HG02798 (cell line): ENCODE measurements around the gene DYRK1A.

Experiments
- ATAC-seq: cut with Tn5 transposase; IDR thresholded peaks from one replicate; pipeline ENCODE4 v1.9.1; 2021; ENCODE audit warnings: mild to moderate bottlenecking; ENCODE audit not compliant: unreplicated experiment, poor library complexity

DYRK1A gene

DNA sequence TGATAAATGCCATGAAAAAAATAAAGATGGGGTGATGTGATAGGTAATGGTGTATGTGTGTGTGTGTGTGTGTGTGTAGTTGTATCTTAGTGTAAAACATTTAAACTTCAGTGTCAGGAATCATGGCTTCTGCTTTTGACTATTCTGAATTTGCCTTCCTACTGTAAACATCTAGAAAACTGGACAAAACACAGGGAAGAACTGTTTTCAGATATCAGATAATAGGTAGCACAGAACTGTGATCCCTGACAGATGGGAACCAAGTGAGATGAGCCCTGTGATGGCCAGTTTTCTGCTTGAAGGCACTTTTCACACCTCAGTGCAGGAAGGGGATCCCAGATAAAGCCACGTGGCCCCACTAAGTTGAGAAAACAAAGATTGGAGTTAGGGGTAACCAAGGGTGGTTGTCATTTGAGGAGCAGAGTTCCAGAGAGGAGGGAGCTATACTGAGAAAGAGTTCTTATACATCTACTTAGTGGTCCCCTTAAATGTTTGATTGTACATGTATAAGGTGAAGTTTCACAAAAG, 17.3 kb downstream of the DYRK1A start:
- no peak for ATAC-seq

DNA sequence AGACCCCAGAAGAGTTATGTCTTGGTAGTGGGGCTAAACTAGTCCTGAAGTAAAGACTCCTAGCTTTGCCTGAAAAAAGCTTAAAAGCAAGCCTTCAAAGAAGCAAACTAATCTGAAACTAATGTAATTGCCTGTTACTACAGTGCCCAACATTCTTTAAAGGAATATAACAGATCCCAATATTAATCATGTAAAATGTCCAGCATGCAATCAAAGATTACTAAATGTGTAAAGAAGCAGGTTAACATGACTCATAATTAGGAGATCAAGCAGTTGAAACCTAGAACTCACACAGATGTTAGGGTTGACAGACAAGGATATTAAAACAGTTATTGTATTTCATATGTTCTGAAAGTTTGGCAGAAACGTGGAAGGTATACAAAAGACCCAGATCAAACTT, 17.8 kb downstream of the DYRK1A start:
- no peak for ATAC-seq

DNA sequence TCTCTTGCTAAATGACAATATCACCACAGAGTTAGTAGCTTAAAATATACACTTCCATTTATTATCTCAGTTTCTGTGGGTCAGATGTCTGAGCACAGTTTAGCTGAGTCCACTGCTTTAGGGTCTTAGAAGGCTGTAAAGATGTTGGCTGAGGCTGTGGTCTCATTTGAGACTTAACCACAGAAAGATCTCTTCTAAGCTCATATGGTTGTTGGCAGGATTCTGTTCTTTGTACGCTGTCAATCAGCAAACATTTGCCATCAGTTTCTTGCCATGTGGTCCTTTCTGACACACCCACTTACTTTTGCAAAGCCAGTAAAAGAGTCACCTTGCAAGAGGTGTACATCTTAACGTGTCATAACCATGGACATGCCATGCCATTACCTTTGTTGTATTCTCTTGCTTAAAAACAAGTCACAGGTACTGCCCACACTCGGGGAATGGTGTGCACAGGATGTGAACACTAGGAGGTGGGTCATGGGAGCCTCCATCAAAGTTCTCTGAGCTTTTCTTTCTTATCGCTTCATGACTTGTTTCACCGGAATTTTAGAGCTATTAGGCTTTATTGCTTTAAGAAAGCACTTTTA, 18.7 kb downstream of the DYRK1A start:
- ATAC-seq, result no peak

DNA sequence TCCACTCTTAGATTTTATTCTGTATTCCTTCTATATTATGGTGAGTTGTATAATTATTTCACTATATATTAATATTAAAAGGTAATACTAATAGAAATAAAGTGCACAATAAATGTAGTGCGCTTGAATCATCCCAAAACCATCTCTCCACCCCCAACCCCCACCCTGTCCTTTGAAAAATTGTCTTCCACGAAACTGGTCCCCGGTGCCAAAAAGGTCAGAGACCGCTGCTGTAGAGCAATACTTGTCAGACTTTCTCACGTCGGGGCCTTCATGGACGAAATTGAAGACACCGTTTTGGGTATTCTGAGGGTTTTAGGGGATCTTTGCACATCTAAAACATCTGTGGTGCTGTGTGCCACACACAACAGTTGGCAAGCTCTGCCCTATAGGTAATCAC, 19.6 kb downstream of the DYRK1A start:
- ATAC-seq, result no peak

DNA sequence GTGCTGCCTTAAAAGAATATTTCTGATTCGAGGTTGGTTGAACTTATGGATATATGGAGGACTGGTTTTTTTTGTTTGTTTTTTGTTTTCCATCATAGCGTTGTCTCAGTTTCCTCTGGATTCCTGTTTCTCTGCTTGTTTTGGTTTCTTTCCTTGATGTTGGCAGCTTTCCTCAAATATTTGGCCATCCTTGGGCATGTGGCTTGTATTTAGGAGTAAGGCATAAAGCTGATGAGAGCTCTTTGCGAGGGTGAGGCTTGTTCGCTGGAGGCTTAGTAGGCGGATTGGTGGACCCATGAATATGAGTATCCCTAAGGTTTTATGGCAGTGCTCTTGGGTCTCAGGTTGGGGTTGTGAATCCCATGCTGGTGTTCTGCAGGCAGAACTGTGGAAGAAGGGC, 22.9 kb downstream of the DYRK1A start:
- ATAC-seq, result no peak

DNA sequence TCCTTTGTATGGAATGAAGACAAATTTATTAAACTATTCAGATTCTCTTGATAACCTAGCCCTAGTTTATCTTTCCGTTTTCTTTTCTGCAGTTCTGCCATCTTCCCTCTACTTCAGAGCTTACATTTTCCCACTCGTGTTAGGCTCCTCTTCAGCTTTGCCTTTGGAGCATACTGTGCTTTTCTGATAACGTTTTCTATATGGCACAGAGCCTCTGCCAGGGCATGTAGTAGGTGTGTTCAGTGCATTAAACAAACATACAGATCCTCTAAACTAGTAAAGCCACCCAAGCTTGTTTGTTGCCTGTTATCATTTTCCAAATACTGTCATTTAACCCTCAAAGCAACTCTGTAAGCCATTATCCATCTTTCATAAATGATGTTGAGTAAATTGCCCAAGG, 25.1 kb downstream of the DYRK1A start:
- no peak for ATAC-seq

DNA sequence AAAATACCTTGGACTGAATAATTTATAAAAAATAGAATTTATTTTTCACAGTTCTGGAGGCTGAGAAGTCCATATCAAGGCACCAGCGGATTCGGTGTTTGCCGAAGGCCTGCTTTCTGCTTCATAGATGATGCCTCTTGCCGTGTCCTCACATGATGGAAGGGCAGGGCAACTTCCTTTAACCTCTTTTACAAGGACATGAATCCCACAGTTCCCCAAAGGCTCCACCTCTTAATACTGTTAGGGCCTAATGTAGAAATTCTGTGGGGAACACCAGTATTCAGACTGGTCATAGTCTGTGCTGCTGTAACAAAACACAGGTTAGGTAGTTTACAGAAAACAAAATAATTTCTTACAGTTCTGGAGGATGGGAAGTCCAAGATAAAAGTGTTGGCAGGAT, 25.9 kb downstream of the DYRK1A start:
- no peak for ATAC-seq

DNA sequence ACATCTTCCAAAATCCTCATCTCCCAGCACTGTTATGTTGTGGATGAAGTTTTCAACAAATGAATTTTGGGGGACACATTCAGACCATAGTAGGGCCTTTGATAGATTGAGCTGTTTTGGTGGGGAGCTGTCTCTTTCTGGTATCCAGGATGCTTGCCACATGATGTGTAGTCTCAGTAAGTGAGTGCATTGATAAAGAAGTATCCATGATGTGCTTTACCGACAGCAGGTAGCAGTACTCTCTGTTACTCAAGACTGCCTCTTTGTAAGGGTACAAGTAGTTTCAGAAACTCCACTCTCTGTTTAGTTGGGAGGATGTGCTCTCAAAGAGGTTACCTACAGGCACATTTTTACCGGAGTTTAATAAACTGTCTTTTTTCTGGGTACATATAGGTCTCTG, 26.5 kb downstream of the DYRK1A start:
- no peak for ATAC-seq

DNA sequence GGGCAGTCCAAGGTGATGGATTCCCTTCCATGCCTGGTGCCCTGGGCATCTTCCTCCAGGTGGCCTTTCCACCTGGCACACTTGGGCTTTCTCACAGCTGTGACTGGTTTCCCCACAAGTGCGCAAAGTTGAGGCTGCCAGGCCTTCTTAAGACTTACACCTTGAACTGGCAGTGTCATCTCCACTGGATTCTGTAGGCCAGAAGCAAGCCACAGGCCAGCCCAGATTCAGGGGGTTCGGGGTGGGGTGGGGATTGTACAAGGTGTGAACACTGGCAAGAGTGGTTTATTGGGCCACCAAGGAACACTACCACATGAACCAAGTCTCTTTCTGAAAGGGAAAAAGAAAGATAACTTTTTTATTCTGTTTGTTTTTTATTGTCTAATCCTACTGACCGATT, 27.2 kb downstream of the DYRK1A start:
- no peak for ATAC-seq

DNA sequence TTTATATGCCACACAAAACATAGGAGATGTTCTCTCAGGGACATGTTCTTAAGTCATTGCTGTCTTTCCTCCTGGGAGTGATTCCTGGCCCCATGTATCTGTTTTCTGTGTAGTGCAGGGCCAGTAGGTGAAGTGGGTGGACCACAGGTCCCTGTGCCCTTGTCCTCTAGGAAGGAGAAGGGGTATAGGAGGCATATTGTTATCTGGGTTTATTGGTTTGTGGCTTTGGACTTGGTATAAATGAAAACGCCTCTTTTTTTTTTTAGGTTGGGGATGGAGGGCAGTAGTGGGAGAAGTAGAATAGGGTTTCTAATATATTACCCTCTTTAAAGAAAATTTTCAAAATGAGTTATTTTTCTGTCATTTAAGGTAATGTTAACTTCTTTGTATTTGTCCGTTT, 29.4 kb downstream of the DYRK1A start:
- ATAC-seq, result no peak

DNA sequence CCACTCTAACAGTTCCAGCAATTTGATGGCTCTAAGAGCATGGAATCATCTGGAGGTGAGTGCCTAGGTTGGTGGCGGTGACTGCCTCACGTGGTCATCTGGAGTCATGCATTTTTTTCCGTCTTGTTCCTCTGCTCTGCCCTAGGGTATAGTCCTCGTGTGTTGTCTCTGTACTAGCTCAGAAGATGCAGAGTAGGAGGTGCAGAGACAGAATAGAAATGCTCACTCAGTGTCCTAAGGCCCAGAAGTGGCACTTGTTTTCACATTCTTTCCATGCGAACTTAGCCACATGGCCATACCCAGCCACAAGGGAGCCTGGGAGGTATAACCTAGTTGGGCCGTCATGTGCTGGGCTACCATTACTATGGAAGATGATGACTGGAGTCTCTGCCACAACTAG, 30.3 kb downstream of the DYRK1A start:
- ATAC-seq, result no peak

DNA sequence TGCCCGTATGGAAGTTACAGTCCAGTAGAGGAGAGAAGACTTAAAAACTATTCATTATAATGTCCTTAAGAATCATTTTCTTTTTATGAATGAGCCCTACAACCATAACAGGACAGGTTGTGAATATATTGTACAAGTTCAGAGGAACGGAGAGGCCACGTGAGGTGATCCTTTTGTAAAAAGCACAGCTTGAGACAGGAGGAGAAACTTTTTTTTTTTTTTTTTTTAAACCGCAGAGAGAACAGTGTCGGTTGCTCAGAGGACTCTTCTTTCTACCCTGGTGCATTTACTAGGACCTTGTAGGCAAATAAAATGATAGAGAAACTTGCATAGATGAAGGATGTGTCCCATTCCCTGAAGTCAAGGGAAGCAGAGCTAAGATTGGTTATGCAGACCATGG, 32.1 kb downstream of the DYRK1A start:
- ATAC-seq, result no peak

DNA sequence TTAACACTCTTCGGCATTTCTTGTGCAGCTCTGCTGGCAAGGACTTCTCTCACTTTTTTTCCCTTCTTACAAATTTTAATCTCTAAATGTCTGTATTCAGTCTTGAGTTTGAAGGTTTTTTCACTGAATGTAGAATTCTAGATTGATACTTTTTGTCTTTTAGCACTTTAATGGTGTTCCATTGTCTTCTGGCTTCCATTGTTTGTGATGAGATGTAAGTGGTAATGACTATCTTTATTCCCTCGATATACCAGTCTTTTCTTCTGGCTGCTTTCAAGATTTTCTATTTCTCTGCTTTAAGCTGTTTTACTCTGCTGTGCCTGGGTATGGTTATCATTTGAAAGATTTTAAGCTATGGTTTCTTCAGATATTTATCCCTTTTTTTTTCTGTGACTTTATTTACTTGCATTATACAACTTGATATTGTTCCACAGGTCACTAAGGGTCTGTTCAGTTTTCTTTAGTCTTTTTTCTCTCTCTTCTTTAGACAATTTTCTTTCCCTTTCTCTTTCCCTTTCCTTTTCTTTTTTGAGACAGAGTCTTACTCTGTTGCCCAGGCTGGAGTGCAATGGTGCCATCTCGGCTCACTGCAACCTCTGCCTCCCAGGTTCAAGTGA, 35.8 kb downstream of the DYRK1A start:
- ATAC-seq, result no peak

DNA sequence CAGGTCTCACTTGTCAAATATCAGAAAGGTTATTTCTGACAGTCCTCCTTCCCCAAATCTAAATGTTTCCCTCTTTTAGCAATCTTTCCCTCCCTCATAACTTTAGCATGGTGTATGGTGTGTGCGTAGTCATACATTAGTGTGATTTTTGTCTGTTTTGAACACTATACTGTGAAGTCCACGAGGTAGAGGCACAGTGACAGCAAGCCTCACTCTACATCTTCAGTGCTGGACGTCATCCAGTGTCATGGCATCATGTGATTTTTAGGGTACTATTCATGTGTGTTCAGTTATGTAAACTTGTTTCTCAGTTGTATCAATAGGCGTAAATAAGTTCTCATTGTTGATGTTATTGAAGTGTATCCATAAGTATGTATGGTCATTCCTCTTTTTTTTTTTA, 39.1 kb downstream of the DYRK1A start:
- no peak for ATAC-seq

DNA sequence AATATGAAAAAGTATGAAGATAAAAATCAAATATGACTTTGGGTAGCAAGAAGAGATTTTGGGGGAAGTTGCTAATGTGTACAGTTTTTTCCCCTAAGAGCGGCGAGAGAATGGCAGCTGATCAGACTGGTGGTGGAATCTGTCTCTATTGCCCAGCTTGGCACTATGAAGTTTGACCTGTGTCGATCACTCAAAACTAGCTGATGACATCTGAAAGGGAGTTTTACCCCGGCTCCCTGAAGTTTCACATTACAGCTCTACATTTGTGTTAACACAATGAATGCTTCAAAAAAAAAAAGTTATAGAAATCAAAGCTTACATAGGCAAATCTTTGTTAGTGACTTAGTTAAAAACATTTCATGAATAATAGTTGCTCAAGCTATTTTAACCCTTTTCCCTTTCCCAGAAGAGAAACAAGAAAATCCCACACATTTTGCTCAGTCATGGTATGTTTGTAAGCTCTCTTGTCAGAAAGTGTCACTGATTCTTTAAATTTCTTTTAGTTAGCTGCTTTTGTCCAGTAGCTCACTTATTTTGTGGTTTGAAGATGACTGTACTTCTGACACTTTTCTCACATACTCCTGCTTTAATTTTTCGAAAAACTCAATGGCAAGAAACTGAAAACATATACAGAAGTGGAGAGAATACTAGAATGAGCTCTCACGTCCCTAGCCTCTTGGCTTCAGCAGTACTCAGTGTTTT, 41.3 kb downstream of the DYRK1A start:
- ATAC-seq, result peak; percentile 56

DNA sequence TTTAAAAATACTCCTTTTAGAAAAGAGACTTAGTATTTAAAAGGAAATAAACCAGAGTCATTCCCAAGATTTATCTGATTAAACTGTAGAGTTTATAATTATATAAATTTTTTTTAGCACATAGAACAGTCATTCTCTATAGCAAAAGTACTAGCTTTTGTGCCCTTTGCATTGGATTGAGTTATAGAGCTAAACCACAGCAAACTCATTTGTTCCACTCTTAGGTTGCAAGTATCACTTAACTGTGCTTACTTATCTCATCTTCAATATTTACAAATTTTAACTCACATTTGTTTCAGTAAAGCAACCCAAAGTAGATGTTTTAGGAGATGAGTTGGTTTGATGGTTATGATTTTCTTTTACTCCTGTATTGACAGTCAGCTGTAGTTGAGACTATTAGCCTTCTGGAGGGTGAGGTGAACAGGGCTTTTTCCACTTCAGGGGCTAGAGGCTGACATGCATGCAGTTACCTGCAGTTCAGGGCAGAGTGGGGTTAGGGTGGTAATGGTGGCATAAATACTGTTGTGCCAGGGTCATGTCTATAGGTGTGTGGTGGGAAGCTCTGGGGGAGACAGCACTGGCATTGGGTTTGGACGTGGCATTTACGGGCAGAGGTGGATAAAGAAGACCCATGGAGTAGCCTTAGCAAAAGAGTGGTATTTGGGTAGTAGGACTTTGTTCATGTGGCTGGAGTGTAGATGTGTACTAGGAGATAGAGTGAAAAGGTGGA, 42.1 kb downstream of the DYRK1A start:
- ATAC-seq, result no peak

DNA sequence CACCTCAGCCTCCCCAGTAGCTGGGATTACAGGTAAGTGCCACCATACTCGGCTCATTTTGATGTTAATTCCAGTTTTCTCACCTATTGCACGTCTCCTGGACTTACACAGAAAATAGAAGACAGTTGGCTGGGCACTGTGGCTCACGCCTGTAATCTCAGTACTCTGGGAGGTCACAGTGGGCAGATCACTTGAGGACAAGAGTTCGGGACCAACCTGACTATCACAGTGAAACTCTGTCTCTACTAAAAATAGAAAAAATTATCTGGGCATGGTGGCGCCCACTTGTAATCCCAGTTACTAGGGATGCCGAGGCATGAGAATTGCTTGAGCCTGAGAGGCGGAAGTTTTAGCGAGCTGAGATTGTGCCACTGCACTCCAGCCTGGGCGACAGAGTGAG, 44.1 kb downstream of the DYRK1A start:
- no peak for ATAC-seq

DNA sequence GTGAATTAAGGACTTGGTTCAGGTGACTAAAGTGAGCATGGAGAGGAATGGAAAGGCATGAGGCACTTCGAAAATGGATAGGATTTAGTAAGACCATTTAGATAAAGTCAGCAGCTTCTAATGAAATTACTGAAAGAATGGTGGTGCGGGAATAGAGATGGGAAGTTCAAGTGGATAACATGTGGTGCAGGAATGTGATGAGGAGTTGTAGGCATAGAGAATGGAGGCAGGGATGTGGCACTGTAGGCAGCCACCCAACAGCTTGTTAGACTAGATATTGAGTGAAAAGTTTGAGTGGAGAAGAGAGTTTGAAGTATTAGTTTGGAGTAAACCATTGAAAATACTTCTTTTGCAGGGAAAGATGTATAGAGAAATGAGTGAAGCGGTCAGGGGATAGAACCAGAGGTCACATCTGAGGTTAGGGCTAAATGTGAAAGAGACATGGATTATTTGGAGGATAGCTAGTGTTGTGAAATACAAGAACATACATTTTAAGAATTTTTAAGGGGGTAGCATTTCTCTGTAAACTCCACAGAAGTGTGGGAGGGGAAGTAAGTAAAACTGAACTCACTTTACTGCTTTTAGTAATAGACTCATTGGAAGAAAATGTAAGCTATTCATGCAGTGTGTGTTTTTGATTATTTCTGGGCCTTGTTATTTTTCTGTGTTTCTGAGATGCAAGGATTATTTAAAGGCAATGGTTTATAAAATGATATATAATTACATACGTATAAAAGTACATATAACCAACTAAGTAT, 46.2 kb downstream of the DYRK1A start:
- ATAC-seq, result no peak

DNA sequence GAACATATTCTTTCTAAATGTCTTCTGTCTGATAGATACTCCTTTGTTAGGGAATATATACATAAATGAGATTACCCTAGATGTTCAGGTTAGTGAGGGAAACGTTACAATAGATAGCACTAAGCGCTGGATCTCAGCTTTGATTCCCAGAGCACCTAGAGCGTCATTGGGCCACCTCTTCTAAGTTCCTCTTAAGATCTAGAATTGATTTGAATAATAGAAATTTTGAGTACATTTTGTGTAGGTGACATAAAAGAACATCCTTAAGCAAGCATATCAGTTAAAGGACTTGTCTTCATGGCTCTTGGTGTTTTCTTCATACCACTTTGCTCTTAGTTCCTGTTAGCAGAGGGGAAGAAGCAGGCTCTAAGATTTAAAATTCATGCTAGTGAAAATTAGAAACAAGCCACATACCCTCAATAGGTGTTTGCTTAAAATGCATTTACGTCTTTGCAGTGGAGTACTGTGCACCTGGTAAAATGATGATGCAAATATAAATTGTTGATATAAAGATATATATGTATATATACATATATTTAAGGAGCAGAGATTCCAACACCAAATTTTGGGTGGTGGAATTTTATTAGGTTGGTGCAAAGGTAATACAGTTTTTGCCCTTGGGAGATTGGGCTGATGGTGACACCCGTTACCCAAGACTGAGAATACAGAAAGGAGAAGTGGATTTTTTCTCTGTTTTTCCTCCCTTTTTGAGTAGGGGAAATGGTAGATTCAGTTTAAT, 47.1 kb downstream of the DYRK1A start:
- ATAC-seq, result no peak
